AG10803 (cell line): ENCODE results near the gene CARD6.
"Not testable (repeated sequence)": the region's sequence is repeated elsewhere in the genome, so short reads cannot be mapped to it uniquely, and the experiment has no call there.

ENCODE experiments used
- DNase-seq: peaks from one replicate; pipeline ENCODE4 v3.0.0; 2010; ENCODE audit warnings: low read depth
- H3K4me3 ChIP-seq: 2 replicates; pipeline ENCODE4 v1.5.1; 2011; ENCODE audit warnings: mild to moderate bottlenecking, low read length, control low read depth
- TF ChIP-seq, protein P1 (sequence below): conservative IDR thresholded peaks from 2 replicates; pipeline ENCODE4 v1.5.1; 2011; ENCODE audit warnings: mild to moderate bottlenecking, low read length, control low read depth, inconsistent platforms

Gene CARD6

DNA sequence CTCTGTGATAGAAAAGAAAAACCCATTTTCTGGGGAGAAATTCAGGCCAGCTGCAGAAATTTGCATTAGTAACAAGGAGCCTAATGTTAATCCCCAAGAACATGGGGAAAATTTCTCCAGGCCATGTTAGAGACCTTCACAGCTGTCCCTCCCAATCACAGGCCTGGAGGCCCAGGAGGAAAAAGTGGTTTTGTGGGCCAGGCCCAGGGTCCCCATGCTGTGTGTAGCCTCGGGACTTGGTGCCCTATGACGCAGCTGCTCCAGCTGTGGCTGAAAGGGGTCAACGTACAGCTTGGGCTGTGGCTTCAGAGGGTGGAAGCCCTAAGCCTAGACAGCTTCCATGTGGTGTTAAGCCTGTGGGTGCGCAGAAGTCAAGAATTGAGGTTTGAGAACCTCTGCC lies 41.1 kb downstream of the CARD6 start:
- no peak overlapping the region for H3K4me3 ChIP-seq
- no peak for DNase-seq
- TF ChIP-seq, protein P1, sequence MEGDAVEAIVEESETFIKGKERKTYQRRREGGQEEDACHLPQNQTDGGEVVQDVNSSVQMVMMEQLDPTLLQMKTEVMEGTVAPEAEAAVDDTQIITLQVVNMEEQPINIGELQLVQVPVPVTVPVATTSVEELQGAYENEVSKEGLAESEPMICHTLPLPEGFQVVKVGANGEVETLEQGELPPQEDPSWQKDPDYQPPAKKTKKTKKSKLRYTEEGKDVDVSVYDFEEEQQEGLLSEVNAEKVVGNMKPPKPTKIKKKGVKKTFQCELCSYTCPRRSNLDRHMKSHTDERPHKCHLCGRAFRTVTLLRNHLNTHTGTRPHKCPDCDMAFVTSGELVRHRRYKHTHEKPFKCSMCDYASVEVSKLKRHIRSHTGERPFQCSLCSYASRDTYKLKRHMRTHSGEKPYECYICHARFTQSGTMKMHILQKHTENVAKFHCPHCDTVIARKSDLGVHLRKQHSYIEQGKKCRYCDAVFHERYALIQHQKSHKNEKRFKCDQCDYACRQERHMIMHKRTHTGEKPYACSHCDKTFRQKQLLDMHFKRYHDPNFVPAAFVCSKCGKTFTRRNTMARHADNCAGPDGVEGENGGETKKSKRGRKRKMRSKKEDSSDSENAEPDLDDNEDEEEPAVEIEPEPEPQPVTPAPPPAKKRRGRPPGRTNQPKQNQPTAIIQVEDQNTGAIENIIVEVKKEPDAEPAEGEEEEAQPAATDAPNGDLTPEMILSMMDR, result no peak

DNA sequence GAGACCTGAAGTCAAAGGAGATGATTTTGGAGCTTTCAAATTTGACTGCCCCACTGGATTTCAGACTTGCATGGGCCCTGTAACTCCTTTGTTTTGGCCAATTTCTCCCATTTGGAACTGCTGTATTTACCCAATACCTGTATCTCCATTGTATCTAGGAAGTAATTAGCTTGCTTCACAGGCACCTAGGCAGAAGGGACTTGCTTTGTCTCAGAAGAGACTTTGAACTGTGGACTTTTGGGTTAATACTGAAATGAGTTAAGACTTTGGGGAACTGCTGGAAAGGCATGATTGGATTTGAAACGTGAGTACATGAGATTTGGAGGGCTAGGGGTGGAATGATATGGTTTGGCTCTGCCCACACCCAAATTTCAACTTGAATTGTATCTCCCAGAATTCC lies 41.9 kb downstream of the CARD6 start:
- not testable (repeated sequence) for H3K4me3 ChIP-seq, DNase-seq

DNA sequence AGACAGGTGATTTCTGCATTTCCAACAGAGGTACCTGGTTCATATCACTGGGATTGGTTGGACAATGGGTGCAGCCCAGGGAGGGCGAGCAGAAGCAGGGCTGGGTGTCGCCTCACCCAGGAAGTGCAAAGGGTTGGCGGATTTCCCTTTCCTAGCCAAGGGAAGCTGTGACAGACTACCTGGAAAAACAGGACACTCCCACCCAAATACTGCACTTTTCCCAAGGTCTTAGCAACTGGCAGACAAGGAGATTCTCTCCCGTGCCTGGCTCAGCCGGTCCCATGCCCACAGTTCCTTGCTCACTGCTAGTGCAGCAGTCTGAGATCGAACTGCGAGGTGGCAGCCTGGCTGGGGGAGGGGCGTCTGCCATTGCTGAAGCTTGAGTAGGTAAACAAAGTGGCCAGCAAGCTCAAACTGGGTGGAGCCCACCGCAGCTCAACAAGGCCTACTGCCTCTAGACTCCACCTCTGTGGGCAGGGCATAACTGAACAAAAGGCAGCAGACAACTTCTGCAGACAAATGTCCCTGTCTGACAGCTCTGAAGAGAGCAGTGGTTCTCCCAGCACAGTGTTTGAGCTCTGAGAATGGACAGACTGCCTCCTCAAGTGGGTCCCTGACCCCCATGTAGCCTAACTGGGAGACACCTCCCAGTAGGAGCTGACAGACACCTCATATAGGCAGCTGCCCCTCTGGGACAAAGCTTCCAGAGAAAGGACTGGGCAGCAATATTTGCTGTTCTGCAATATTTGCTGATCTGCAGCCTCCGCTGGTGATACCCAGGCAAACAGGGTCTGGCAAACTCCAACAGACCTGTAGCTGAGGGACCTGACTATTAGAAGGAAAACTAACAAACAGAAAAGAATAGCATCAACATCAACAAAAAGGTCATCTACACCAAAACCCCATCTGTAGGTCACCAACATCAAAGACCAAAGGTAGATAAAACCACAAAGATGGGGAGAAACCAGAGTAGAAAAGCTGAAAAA lies 54.6 kb downstream of the CARD6 start:
- DNase-seq, result not testable (repeated sequence)

DNA sequence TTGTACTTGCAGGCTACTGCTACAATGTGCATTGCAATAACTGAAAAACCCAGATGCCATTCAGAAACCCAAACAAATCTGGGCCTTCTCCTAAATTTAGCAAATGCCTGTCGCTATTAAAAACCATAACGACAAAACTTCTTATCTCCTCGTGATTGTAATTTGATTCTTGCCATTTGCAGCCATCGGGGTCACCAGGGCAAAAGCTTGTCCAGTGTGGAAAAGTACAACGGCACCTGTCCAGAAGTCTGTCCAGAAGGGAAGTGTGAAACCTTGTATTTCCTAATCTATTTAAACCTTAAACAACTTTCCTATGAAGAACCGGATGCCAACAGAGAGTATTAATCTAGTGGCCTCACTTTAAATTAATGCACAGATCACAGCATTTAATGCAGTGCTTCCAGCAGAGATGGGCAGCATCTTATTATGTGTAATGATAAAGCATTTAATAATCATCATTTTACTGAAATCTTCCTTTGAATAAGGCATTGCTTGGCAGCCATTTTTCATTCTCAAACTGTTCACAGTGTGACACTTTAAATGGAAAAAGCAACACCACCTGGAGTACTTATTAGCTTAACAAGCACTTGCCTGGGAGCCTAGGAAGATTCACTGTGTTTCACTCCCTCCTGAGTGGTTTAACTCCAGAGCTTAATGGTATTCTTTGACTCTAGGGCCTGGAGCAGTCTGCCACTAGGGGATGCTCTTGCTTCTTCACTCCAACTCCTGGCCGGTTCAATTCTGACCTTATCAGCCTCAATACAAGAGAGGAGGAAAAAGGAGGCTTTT lies 63.2 kb downstream of the CARD6 start:
- peak; percentile 61 for DNase-seq
- no peak overlapping the region for H3K4me3 ChIP-seq
- TF ChIP-seq, protein P1, result peak; percentile 98

More for the DNA sequence above, 54.6 kb downstream of the CARD6 start:
- not testable (repeated sequence) for H3K4me3 ChIP-seq

DNA sequence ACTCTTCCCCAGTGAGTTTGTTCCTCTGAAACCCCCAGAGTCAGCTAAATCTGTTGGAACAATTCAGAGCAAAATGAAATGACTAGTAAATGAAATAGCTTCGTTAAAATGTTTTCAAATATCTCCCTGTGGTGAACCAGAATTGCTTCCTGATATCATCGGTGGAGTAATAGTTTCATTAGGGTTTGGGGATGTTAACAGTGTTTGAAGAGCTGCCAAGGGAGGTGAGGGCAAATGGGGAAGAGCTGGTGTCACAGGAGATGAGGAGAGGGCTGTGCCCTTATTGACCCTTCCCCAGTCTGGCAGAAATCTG lies 63.8 kb downstream of the CARD6 start:
- DNase-seq, result no peak

DNA sequence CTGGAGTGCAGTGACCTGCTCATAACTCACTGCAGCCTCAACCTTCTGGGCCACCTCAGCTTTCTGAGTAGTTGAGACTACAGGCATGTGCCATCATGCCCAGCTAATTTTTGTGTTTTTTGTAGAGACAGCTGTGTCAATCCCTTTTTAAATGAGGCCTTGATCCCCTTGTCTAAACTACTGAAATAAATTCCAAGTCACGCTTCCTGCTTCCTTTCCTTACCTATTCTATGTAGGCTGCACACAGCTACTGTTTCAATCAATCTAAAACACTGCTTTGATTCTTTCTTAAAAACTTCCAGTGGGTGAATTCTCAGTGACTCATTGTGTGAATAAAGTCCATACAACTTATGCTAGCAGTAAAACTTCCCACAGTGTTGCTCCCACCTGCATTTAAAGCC lies 65.2 kb downstream of the CARD6 start:
- TF ChIP-seq, protein P1, result no peak
- no peak for DNase-seq
- H3K4me3 ChIP-seq, result no peak overlapping the region

More for the DNA sequence above, 63.8 kb downstream of the CARD6 start:
- H3K4me3 ChIP-seq, result no peak overlapping the region
- TF ChIP-seq, protein P1, result no peak

DNA sequence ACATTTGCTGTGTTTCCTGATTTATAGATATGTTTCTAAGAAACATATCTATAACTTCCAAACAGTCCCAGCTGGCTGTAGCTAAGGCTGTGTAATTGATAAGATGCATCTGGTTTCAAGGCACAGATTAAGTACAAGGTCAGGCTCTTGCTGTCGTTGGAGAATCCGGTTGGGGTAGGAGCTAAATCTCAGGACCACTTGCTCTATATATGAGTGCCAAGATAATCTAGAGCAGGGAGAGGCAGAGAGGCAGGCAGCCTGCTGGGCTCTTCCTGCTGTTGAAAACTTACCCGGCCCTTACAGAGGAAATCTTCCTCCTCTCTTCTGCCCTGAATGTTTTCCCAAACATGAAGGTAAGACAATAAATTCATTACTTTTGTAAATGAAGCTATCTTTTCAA lies 68.1 kb downstream of the CARD6 start, which contains the start of gene C7:
C7 (plus strand) TSS at position 234 of the 400 bp plus-strand sequence; CDS start at position 348, 114 bp downstream.
- H3K4me3 ChIP-seq, result no peak within 1 kb of the TSS
- no peak for DNase-seq
- TF ChIP-seq, protein P1, result no peak

DNA sequence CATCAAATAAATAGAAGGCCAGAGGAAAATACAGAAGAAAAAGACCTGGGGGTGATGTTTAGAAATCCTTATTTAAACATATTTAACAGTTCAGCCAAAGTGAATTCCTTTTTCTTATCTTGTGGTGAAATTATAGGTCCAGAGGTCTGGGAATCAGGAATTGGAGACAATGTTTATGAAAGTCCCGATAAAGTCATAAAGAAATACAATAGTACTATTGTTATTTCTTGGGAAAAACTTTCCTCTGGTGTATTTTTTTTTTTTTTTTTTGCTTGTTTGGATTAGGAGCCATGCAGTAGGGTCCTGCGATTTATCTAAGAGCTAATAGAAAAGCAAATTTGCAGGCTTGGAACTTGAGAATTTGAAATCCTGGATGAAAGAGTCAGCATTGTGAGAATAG lies 68.6 kb downstream of the CARD6 start:
- H3K4me3 ChIP-seq, result no peak overlapping the region
- TF ChIP-seq, protein P1, result no peak
- DNase-seq, result no peak
